Body of pancreas (tissue), 4 donors: ENCODE results near the gene ERC2.

Source experiments
- POLR2A ChIP-seq, 3 donors: fragments of 450-650 bp; IDR thresholded peaks; one replicate each; pipeline ENCODE4 v1.6.1; 2016; ENCODE audit warnings: antibody characterized with exemption in 3 of 3, mild to moderate bottlenecking in 2 of 3
- TF ChIP-seq, protein P1 (sequence below), 7 experiments: fragments of 450-650 bp in 4 of 7; fragments of 200-600 bp in 3 of 7; sonication (generic) in 3 of 7; IDR thresholded peaks; one replicate each; pipeline ENCODE4 v1.5.1; 2016 to 2019; ENCODE audit warnings: antibody characterized with exemption in 7 of 7

DNA sequence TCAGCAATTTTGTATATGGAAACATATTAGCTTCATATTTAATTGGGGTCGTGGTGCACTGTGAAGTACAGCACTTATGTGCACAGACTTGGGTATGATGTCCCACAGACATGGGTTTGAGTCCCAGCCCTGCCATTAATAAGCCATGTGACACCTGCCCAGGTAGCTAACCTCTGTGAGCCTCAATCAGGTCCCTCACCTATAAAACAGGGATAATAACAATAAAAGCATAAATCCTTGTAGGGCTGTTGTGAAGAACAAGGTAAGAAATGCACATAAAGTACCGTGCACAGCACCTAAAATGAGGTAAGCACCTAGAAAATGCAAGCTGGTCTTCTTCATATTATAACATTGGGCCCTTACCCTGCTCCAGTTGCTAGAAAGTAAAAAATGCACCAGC lies 807.6 kb downstream of the ERC2 start:
- TF ChIP-seq POLR2A (IDR thresholded peaks at IDR 0.05) = no peak
- TF ChIP-seq, protein P1, sequence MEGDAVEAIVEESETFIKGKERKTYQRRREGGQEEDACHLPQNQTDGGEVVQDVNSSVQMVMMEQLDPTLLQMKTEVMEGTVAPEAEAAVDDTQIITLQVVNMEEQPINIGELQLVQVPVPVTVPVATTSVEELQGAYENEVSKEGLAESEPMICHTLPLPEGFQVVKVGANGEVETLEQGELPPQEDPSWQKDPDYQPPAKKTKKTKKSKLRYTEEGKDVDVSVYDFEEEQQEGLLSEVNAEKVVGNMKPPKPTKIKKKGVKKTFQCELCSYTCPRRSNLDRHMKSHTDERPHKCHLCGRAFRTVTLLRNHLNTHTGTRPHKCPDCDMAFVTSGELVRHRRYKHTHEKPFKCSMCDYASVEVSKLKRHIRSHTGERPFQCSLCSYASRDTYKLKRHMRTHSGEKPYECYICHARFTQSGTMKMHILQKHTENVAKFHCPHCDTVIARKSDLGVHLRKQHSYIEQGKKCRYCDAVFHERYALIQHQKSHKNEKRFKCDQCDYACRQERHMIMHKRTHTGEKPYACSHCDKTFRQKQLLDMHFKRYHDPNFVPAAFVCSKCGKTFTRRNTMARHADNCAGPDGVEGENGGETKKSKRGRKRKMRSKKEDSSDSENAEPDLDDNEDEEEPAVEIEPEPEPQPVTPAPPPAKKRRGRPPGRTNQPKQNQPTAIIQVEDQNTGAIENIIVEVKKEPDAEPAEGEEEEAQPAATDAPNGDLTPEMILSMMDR (IDR thresholded peaks at IDR 0.05) = no peak
